Loucy (cell line): ENCODE measurements around the gene BNC1.

Source experiments
- CTCF ChIP-seq: fragments of 200-600 bp; sonication (generic); conservative IDR thresholded peaks from 2 replicates; pipeline ENCODE4 v1.5.1; 2014; ENCODE audit warnings: mild to moderate bottlenecking, antibody characterized with exemption, low read length
- EZH2phosphoT487 ChIP-seq: fragments of 200-600 bp; IDR thresholded peaks from 2 replicates; pipeline ENCODE4 v1.6.1; 2018; ENCODE audit warnings: antibody characterized with exemption, mild to moderate bottlenecking, moderate library complexity, borderline replicate concordance

- TF ChIP-seq CTCF (no peak), EZH2phosphoT487 (no peak)
Observed at GRCh38 chr15:83318861-83319415, 34.5 kb upstream of the BNC1 start.
